Chondrocyte (in vitro differentiated cells): ENCODE data around the gene HOXA9. TPM values are rescaled to one million over a fixed set of nuclear protein-coding genes. Genes with fewer than 3 reads are reported as not detected.

Experiments used
- DNase-seq: peaks from one replicate; pipeline ENCODE4 v3.0.0; 2021; ENCODE audit warnings: mixed read lengths, low spot score
- H3K27ac Mint-ChIP-seq: one replicate; pipeline ENCODE4 v1.8.0; 2021; ENCODE audit warnings: mild to moderate bottlenecking, moderate library complexity, mixed read lengths; ENCODE audit not compliant: unreplicated experiment
- H3K27me3 Mint-ChIP-seq: 2 replicates; pipeline ENCODE4 v1.8.0; 2021; ENCODE audit warnings: low read depth, mixed read lengths
- H3K36me3 Mint-ChIP-seq: 2 replicates; pipeline ENCODE4 v1.8.0; 2021; ENCODE audit warnings: low read depth, mixed read lengths
- H3K4me1 Mint-ChIP-seq: 2 replicates; pipeline ENCODE4 v1.8.0; 2021; ENCODE audit warnings: low read depth, mild to moderate bottlenecking, mixed read lengths
- H3K4me3 Mint-ChIP-seq: one replicate; pipeline ENCODE4 v1.8.0; 2021; ENCODE audit warnings: mild to moderate bottlenecking, moderate library complexity, mixed read lengths; ENCODE audit not compliant: unreplicated experiment
- H3K9me3 Mint-ChIP-seq: 2 replicates; pipeline ENCODE4 v1.8.0; 2021; ENCODE audit warnings: low read depth, mixed read lengths
- long read RNA-seq: library from polyadenylated mRNA; stranded (forward); transcript quantifications from one replicate; pipeline ENCODE4 v2.0.0, GENCODE V29; 2021
- total RNA-seq: library from RNA; stranded (reverse); gene quantifications from 3 replicates; pipeline ENCODE4 v1.2.1, GENCODE V29; 2021
- TF ChIP-seq, protein P1 (sequence below): fragments of 200-600 bp; sonication (generic); IDR thresholded peaks from 2 replicates; pipeline ENCODE4 v1.5.0; 2021; ENCODE audit warnings: antibody characterized with exemption, mild to moderate bottlenecking, moderate library complexity

Gene HOXA9
- not detected in 3 replicates for total RNA-seq
- long read RNA-seq = 0 reads

- TF ChIP-seq, protein P1, sequence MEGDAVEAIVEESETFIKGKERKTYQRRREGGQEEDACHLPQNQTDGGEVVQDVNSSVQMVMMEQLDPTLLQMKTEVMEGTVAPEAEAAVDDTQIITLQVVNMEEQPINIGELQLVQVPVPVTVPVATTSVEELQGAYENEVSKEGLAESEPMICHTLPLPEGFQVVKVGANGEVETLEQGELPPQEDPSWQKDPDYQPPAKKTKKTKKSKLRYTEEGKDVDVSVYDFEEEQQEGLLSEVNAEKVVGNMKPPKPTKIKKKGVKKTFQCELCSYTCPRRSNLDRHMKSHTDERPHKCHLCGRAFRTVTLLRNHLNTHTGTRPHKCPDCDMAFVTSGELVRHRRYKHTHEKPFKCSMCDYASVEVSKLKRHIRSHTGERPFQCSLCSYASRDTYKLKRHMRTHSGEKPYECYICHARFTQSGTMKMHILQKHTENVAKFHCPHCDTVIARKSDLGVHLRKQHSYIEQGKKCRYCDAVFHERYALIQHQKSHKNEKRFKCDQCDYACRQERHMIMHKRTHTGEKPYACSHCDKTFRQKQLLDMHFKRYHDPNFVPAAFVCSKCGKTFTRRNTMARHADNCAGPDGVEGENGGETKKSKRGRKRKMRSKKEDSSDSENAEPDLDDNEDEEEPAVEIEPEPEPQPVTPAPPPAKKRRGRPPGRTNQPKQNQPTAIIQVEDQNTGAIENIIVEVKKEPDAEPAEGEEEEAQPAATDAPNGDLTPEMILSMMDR = no peak
- peak; percentile 72 for DNase-seq
- peaks cover 12% of the 10 kb centered on the region for H3K4me1 Mint-ChIP-seq
- no peak within 1 kb of the TSS for H3K4me3 Mint-ChIP-seq
- H3K36me3 Mint-ChIP-seq = peaks cover 4% of the 10 kb centered on the region
- H3K9me3 Mint-ChIP-seq = no peaks in the 10 kb centered on the region
- H3K27me3 Mint-ChIP-seq = peaks cover 70% of the 10 kb centered on the region
- H3K27ac Mint-ChIP-seq = no peak within 1 kb of the TSS
These were observed at the start of gene HOXA9 for GRCh38 chr7:27165089-27165995. Gene HOXA9, minus strand, starts transcription at chr7:27165537. Its CDS starts 80 bp downstream, at chr7:27165457.

- H3K27me3 Mint-ChIP-seq = peaks cover 72% of the 10 kb centered on the region
- no peak for DNase-seq
- TF ChIP-seq, protein P1 = no peak
- no peak overlapping the region for H3K4me3 Mint-ChIP-seq
- H3K4me1 Mint-ChIP-seq = peaks cover 11% of the 10 kb centered on the region
- no peaks in the 10 kb centered on the region for H3K36me3 Mint-ChIP-seq
- H3K27ac Mint-ChIP-seq = no peak overlapping the region
- no peaks in the 10 kb centered on the region for H3K9me3 Mint-ChIP-seq
These were observed 49.1 kb upstream of the HOXA9 start for GRCh38 chr7:27214239-27214950.

DNA sequence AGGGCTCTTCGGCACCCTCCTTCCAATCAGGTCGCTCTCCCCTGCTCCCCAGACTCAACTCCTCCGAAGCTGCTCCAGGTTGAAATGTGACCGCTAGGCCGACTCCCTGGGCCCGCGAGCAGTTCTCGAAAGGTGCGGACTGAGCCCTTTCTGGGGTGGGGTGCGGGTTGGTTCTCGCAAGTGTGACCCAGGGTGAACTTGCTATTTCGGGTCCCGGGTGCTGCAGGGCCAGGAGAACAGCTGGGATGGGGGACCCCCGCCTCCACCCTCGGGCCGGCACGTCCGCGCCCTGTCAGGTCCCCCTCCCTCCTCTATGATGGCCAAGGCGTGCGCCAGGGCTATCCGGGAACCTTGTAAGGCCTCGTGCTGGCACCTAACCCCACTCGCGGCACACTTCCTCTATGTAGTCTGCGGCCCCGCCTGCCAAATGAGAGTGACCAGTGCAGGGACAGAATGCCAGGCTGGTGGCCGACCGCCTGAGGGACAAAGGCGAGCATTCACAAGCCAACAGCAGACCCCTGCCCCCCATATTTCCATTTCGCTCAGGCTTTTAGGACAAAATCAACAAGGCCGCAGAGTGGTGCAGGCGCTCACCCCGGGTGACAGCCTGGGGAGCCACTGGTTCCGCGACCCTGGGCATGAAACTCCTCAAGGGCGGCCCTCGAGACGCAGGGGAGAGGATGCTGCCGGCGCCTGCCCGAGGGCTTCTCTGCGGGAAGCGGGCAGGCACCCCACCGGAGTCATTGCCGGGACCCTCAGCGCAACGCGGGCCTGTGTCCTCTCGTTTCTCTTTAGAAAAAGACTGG, 48.3 kb upstream of the HOXA9 start:
- no peak overlapping the region for H3K27ac Mint-ChIP-seq
- H3K36me3 Mint-ChIP-seq = no peaks in the 10 kb centered on the region
- TF ChIP-seq, protein P1 = no peak
- H3K4me1 Mint-ChIP-seq = peaks cover 11% of the 10 kb centered on the region
- no peaks in the 10 kb centered on the region for H3K9me3 Mint-ChIP-seq
- H3K27me3 Mint-ChIP-seq = peaks cover 74% of the 10 kb centered on the region
- no peak for DNase-seq
- H3K4me3 Mint-ChIP-seq = no peak overlapping the region

DNA sequence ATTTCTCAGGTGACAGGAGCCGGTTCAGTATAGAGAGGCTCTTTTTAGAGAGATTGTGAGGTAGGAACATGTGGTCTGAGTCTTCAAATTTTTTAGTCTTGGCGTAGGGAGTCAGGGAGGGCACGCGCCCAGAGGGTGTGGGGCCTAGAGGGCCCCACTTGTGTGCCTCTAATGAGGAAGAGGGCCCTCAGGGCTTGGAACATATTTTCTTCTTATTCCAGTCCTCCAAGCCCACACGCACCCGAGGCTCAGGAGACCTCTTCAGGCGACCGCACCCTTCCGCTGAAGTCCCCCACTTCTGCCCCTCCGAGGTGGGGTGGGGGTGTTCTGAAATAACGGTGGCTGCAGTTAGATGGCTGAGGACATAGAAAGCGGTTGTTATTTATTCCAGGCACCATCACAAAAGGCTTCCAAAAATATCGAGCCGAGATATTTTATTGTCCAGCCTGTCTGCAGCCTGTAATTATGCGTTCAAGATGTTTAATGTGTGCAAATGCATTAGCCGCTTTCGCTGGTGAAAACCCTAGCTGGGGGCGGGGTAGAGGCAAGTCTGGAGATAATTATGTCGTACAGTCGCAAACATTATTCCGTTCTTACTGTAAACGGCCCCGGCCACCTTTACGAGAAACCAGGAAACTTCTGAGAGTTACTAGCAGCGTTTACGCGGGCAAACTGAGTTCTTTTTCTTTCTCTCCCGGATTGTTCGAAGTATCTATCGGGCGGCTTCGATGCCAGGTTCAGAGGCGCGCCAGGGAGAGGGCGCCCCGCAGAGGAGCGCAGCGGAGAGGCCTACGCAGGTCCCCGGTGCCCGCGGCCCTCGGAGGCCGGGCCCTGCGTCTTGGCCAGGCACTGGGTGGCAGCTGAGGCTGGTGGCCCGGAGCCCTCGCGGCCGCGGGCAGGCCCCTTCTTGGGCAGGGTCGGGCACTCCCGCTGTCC, 47.4 kb upstream of the HOXA9 start:
- Mint-ChIP-seq H3K27me3 (peaks cover 81% of the 10 kb centered on the region), H3K36me3 (no peaks in the 10 kb centered on the region), H3K4me1 (peaks cover 11% of the 10 kb centered on the region)

More for the DNA sequence above, 47.4 kb upstream of the HOXA9 start:
- Mint-ChIP-seq H3K4me3 (no peak overlapping the region), H3K9me3 (no peaks in the 10 kb centered on the region), H3K27ac (no peak overlapping the region)
- TF ChIP-seq, protein P1 = peak; percentile 15
- DNase-seq = no peak
